PC-3 (cell line): ENCODE data around the gene GRIP1. TPM values are rescaled to one million over a fixed set of nuclear protein-coding genes. Genes with fewer than 3 reads are reported as not detected.

Experiments used
- ATAC-seq: fragments of 200-7000 bp; cut with Tn5 transposase; 2 replicates; pipeline ENCODE4 v1.9.1; 2020; ENCODE audit warnings: mild to moderate bottlenecking, moderate library complexity
- BruUV-seq: library from RNA; stranded (reverse); fragments of 400-500 nt; replicated peaks from 2 replicates; lab custom pipeline; 2021; lab: Mats Ljungman, UMichigan
- CTCF ChIA-PET: fragments of 300-600 bp; sonication (Branson Sonifier 250); formaldehyde crosslinking; loops from one replicate; lab custom pipeline; 2022; ENCODE audit warnings: antibody characterized with exemption; lab: Charles Lee
- POLR2A ChIA-PET: fragments of 300-600 bp; sonication (Branson Sonifier 250); formaldehyde crosslinking; loops from one replicate; lab custom pipeline; 2022; ENCODE audit warnings: antibody characterized with exemption; ENCODE audit not compliant: unreplicated experiment; lab: Charles Lee
- DNase-seq: peaks from one replicate; pipeline ENCODE4 v3.0.0-alpha.2; 2015
- H2AFZ ChIP-seq: fragments of 300-600 bp; sonication (generic); 2 replicates; pipeline ENCODE4 v1.6.0; 2016; ENCODE audit warnings: antibody characterized with exemption, low read length
- H3F3A ChIP-seq: fragments of 300-600 bp; sonication (generic); one replicate; pipeline ENCODE4 v1.6.0; 2017; ENCODE audit warnings: antibody characterized with exemption, low read length, control low read depth, mild to moderate bottlenecking; ENCODE audit not compliant: unreplicated experiment
- H3K27ac ChIP-seq: fragments of 300-600 bp; sonication (generic); 2 replicates; pipeline ENCODE4 v1.5.1; 2016; ENCODE audit warnings: mild to moderate bottlenecking, low read length
- H3K27me3 ChIP-seq: fragments of 300-600 bp; sonication (generic); 2 replicates; pipeline ENCODE4 v1.6.1; 2016; ENCODE audit warnings: low read length, mixed read lengths
- H3K36me3 ChIP-seq: fragments of 300-600 bp; sonication (generic); 2 replicates; pipeline ENCODE4 v1.6.1; 2016; ENCODE audit warnings: low read depth, mixed run types, low read length, mixed read lengths
- H3K4me1 ChIP-seq: fragments of 300-600 bp; sonication (generic); 2 replicates; pipeline ENCODE4 v1.5.1; 2016; ENCODE audit warnings: low read length; ENCODE audit not compliant: insufficient read depth
- H3K4me2 ChIP-seq: fragments of 300-600 bp; sonication (generic); 2 replicates; pipeline ENCODE4 v1.6.0; 2016; ENCODE audit warnings: low read length
- H3K4me3 ChIP-seq: fragments of 300-600 bp; sonication (generic); 2 replicates; pipeline ENCODE4 v1.5.1; 2016; ENCODE audit warnings: mild to moderate bottlenecking, low read length, mixed read lengths
- H3K79me2 ChIP-seq: fragments of 300-600 bp; sonication (generic); 2 replicates; pipeline ENCODE4 v1.6.1; 2017; ENCODE audit warnings: low read length, mixed read lengths
- H3K9ac ChIP-seq: fragments of 300-600 bp; sonication (generic); 2 replicates; pipeline ENCODE4 v1.6.0; 2016; ENCODE audit warnings: mild to moderate bottlenecking, low read length
- H3K9me2 ChIP-seq: fragments of 300-600 bp; sonication (generic); replicated peaks from 2 replicates; pipeline ENCODE4 v1.6.1; 2016; ENCODE audit warnings: mixed run types, low read length, mixed read lengths
- H3K9me3 ChIP-seq: fragments of 300-600 bp; sonication (generic); 2 replicates; pipeline ENCODE4 v1.6.1; 2016; ENCODE audit warnings: low read length, mixed read lengths
- H4K20me1 ChIP-seq: fragments of 300-600 bp; sonication (generic); 2 replicates; pipeline ENCODE4 v1.6.1; 2016; ENCODE audit warnings: low read length, mixed read lengths
- CTCF ChIP-seq: fragments of 300-600 bp; sonication (generic); conservative IDR thresholded peaks from 2 replicates; pipeline ENCODE4 v1.5.1; 2017; ENCODE audit warnings: antibody characterized with exemption, low read depth, mild to moderate bottlenecking, low read length
- EZH2 ChIP-seq: fragments of 300-600 bp; sonication (generic); IDR thresholded peaks from one replicate; pipeline ENCODE4 v1.6.1; 2017; ENCODE audit warnings: antibody characterized with exemption, mild to moderate bottlenecking, low read length; ENCODE audit not compliant: unreplicated experiment
- EZH2phosphoT487 ChIP-seq: fragments of 300-600 bp; sonication (generic); IDR thresholded peaks from 2 replicates; pipeline ENCODE4 v1.6.1; 2018; ENCODE audit warnings: mild to moderate bottlenecking, antibody characterized with exemption, low read length, borderline replicate concordance
- intact Hi-C: fragments of 100-400 bp; cut with micrococcal nuclease; formaldehyde crosslinking; loops from 2 replicates; pipeline ENCODE4 v1.9.0; 2023
- total RNA-seq: library from RNA; depleted of rRNA; stranded (reverse); fragments of >200 nt; gene quantifications from 2 replicates; pipeline ENCODE4 v1.2.3, GENCODE V29; 2014

Gene GRIP1
- total RNA-seq, 1 experiment from 2014 or later = 2.0 TPM

DNA sequence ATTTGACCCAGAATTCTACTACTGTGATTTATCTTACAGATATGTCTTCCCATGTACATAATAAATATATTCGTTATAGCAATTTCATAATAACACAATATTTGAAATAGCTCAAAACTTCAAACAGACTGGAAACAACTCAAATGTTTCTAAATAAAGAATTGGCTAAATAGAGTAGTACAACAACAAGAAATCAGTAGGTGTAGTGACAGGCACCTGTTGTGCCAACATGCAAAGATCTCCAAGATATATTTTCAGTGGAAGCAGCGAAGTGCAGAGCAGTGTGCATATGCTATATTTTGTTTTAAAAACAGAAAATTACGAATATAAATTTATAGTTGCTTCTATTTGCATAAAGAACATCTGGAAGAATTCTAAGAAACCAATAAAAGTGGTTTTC lies 60.9 kb downstream of the GRIP1 start:
- TF ChIP-seq EZH2phosphoT487 (no peak), EZH2 (no peak), CTCF (no peak)
- ATAC-seq (no peak), DNase-seq (no peak)
- H3K79me2 ChIP-seq = no peaks in the 10 kb centered on the region
- no peak overlapping the region for H3K27ac ChIP-seq
- H3F3A ChIP-seq = no peaks in the 10 kb centered on the region
- no peak overlapping the region for H3K4me3 ChIP-seq
- H3K36me3 ChIP-seq = no peaks in the 10 kb centered on the region
- no peak overlapping the region for H3K4me2 ChIP-seq
- ChIA-PET CTCF (no interaction called here), POLR2A (no interaction called here)
- intact Hi-C loops = no loop called here
- H3K4me1 ChIP-seq = no peaks in the 10 kb centered on the region
- no peak overlapping the region for H3K9ac ChIP-seq
- BruUV-seq = no TSS peak
- H2AFZ ChIP-seq = no peak overlapping the region
- H3K9me2 ChIP-seq = no peaks in the 10 kb centered on the region
- no peaks in the 10 kb centered on the region for H3K9me3 ChIP-seq
- H3K27me3 ChIP-seq = no peaks in the 10 kb centered on the region
- H4K20me1 ChIP-seq = no peaks in the 10 kb centered on the region

GRCh38 chr12:66612090-66612775 lies 66.6 kb downstream of the GRIP1 start:
- CTCF ChIA-PET = no interaction called here
- Histone ChIP-seq H3K27me3 (no peaks in the 10 kb centered on the region), H3K9me3 (no peaks in the 10 kb centered on the region), H3K9ac (no peak overlapping the region), H2AFZ (no peak overlapping the region), H3K9me2 (no peaks in the 10 kb centered on the region), H3K4me2 (no peak overlapping the region), H3K36me3 (no peaks in the 10 kb centered on the region), H3K79me2 (no peaks in the 10 kb centered on the region), H4K20me1 (no peaks in the 10 kb centered on the region), H3K4me3 (no peak overlapping the region), H3K4me1 (no peaks in the 10 kb centered on the region), H3F3A (no peaks in the 10 kb centered on the region), H3K27ac (no peak overlapping the region)
- TF ChIP-seq EZH2phosphoT487 (no peak), EZH2 (no peak), CTCF (no peak)
- POLR2A ChIA-PET = no interaction called here
- ATAC-seq (no peak), DNase-seq (no peak)
- intact Hi-C loops = no loop called here
- BruUV-seq = no TSS peak

DNA sequence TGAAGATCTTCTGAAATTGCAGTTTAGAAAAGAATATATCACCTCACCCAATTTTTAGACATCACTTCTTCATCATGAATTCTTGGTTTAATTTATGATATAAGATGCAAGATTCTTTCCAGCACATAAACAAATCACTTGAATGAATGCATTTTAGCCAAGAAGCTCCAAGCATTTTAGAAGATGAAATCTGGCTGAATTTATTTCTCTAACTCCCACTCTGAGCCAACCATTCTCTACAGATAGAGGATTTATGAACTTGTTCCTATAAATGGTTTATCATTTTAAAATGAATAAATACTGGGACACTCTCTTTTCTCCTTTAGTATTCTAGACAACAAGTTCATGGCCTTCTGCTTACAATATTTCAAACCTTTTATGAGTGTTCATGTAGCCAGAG lies 71.7 kb downstream of the GRIP1 start:
- H4K20me1 ChIP-seq = no peaks in the 10 kb centered on the region
- H3K4me3 ChIP-seq = no peak overlapping the region
- H3K27me3 ChIP-seq = no peaks in the 10 kb centered on the region
- ChIA-PET CTCF (no interaction called here), POLR2A (no interaction called here)
- no peaks in the 10 kb centered on the region for H3K9me3 ChIP-seq
- TF ChIP-seq EZH2phosphoT487 (no peak), CTCF (no peak), EZH2 (no peak)
- BruUV-seq = no TSS peak
- H3K9me2 ChIP-seq = no peaks in the 10 kb centered on the region
- H3F3A ChIP-seq = no peaks in the 10 kb centered on the region
- no peak overlapping the region for H3K27ac ChIP-seq
- no peak overlapping the region for H3K9ac ChIP-seq
- H2AFZ ChIP-seq = no peak overlapping the region
- H3K36me3 ChIP-seq = no peaks in the 10 kb centered on the region
- H3K4me2 ChIP-seq = no peak overlapping the region
- intact Hi-C loops = no loop called here
- no peaks in the 10 kb centered on the region for H3K4me1 ChIP-seq
- no peak for DNase-seq
- H3K79me2 ChIP-seq = no peaks in the 10 kb centered on the region
- ATAC-seq = no peak
